Stimulated activated CD4-positive, alpha-beta T cell treated with anti-CD3 and anti-CD28 coated beads, Interleukin-15, amount 100 ng/mL, for 48 hours (primary cell): ENCODE measurements around the gene RRP9.

ENCODE experiments used
- DNase-seq, 2 donors: peaks; one replicate each; pipeline ENCODE4 v3.0.0-alpha.2; 2020; ENCODE audit warnings: low read depth in 2 of 2

RRP9 gene

DNA sequence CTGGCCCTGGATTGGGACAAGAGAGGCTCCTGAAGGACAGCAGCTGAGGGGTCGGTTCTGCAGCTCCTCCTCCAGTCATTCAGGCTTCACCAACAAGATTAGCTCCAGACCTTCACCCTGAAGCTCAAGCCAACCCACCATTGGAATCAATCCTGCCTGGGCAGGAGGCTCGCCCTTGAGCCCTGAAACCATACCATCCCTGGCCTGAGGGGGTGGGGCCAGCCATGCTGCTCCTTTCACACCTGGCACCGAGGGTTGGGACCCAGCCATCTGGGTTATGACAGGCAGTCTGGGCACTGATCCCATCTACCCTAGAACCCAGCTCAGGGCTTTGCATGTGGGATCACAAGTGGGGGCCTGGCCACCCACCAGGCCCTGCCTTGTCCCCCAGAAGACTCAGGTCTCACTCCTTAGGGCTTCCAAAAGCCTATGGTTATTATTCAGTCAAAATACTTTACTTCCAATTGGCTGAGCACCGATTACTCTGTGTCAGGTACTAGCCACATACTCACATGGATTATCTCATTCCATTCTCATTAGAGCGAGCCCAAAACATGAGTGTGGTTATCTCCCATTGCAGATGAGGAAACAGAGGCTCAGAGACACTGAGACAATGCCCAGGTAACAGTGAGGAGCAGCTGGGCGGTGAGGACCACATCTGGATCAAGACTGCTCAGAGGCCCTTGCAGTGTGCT is 29.0 kb upstream of the RRP9 start:
- no peak for DNase-seq

DNA sequence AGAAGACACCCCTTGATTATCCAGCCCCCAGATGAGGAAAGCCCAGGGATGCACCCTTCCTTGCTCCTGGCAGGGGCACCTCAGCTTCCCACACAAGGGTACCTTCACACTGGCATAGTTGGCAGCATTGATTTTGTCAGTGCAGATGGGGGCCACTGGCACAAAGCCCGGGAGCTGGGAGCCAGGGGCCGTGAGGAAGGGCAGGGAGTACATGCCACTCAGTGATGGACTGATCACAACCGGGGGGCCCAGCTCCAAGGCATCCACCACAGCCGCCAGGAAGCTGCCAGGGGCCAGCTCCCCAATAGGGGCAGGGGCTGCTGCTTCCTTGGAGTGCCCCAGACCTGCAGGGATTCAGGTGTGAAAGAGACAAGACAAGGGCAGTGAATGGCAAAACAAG is 28.1 kb upstream of the RRP9 start:
- no peak for DNase-seq

DNA sequence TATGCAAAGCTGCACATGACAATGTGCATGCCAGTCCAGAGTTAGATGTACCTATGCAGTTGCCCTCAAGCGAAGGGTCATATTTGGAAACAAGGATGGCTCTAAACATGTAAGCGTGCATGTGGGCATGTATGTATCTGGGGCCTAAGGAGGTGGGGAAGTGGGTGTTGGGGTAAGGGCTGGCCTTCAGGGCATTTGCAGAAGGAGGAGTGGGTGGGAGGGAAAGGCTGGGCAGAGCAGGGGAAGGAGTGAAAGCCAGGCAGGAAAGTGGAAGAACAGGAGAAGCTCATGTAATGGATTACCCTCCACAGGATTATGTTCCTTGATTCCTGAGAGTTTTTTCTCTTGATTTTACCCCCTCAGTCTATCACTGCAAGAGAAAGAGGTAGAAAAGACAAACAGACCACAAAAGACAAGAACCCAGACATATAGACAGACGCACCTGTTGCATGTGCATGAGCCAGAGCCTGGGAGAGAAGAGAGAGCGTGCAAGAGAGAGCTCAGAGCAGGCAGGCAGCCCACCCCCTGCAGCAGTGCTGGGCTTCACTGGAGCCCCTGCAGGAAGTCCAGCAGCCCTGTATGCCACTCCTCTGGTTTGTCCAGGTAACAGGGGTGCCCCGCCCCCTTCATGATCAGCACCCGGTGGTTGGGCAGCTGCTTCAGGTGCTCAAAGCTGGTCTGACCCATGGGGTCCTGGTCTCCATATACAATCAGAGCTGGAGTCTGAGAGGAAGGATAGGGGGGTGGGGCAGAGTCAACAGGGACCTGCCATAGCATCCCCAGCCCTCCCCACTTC is 27.4 kb upstream of the RRP9 start:
- no peak for DNase-seq

DNA sequence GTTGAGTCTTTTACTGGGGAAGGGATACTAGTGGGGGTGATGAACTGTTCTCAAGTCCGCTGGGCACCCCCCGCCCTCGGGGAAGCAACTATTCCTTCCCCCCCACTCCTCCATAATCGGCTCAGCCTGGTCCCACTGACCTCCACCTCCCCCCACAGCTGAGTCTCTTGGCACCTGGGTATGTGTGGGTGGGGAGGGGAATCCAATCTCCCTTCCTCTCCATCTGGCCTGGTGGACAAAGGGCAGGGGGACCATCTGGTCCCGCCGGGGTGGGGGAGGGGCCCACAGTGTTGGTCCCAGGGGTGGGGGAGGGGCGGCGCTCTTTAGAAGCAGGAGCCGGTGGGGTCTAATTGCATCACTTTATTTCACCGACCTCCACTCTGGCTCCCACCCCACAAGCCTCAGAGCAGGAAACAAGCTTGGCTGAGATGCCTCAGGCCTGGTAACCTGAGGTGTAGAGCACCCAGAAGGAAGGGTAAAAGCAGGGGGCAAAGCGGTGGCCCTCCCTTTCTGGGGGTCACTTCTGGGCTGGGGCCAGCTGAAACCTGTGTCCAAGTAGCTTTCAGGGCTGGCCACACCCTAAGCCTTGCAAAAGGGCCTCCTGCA is 26.6 kb upstream of the RRP9 start:
- DNase-seq = no peak

DNA sequence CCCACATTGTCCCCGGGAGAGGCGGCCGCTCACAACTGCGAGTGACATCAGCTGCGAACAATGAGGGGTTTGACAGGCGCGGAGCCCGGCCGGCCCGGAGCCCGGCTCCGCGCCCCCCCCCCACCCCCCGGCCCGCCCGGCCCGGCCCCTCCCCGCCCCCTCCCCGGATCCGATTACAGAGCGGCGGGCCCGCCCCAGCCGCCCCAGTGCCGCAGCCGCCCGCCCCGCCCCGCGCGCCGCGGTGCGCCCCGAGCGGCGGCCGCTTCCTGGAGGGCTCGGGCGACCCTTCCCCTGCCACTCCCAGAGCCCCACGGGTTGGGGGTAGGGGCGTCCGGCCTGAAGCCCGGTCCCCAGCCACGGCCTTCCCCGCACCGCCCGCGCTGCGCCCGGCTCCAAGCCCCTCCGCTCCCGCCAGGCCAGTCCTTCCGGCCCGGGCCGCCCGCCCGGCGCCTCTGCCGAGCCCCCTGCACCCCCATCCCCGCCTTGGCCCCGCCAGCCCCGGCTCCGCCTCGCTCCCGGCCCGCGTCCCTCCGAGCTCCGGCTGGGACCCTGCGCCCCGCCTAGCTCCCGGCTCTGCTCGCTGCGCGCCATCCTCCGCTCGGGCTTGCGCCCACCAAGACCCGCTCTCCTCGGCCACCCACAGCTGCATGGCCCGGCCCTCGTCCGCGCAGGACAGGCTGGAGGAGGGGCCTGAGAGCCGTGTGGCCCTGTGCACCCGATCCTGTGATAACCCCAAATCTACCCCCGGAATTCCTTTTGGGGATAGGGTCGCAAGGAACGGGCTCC is 25.9 kb upstream of the RRP9 start, which contains the start of gene PCBP4:
Gene PCBP4 (minus strand): TSS at position 71 of the 786 bp plus-strand sequence. CDS start 6,214 bp downstream, outside the sequence.
- no peak for DNase-seq

DNA sequence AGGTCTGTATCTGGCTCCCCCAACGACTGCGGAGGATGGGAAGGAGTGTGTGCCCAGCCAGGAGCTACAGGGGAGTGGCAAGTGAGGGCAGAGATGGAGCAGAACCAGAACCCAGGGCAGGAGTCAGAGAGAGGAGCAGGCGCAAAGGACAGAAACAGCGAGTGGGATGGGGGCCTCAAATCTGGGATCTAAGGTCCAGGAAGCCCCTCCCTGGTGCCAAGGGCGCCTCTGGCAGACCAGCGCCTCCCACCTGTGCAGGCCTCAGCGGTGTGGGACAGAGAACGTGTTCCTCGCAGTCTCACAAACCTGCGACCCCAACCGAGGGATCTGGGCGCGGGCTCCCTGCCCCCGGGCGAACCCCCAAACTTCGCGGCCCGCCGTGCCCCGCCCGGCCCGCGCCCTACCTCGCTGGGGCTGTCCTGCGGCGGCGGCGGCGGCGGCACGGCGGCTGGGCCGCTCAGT is 25.2 kb upstream of the RRP9 start:
- DNase-seq = no peak

DNA sequence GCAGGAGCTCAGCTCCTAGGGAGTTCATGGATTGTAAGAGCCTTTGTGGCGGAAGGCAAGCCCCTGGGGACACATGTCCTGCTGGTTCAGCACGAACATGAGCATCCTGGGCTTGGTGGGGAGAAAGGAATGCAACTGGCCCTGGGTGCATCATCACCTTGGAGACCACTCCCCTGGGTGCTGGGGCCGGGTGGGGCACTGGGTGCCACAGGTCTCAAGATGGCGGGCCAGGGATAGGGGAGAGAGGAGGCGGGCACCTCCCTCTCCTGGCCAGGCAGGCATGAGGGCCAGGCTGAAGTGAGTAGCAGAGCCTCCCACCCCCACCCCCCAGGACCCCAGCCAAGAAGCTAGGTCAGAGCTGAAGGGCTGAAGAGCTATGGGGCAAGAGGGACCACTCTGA is 24.8 kb upstream of the RRP9 start:
- DNase-seq = no peak

DNA sequence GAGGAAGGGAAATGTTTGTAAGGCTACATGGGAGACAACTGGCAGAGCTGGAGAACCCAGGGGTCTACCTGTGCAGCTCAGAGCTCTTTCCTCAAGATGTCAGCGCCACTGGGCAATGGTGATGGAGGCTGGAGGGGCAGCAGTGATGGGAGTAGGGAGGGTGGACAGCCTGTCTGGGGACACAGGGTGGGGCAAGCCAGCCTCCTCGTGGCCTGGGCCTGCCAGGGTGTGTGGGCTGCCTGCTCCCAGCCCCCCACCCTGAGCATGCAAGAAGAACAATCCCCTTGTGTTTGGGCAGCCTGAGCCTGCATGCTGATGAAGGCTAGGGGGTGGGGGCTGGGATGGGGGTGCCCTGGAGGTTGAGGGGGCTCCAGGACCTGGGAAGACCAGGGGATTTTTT is 24.3 kb upstream of the RRP9 start:
- no peak for DNase-seq

DNA sequence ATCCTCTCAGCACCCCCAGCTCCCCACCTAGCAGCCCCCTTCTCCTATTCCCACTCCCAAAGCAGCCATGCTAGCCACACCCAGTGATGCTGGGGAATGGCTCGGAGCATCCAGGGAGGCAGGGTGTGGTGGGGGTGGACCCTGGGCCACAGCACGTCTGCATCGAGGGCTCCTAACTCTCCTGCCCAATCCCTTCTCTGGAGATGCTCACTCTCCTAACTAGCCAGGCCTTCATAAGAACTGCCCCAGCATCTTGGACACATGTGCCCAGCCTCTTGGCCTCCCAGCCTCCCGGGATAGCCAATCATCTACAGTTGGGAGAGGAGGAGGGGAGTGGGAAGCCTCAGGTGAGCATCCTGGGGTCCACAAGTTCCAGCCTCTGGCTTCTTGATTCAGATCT is 22.8 kb upstream of the RRP9 start:
- no peak for DNase-seq

DNA sequence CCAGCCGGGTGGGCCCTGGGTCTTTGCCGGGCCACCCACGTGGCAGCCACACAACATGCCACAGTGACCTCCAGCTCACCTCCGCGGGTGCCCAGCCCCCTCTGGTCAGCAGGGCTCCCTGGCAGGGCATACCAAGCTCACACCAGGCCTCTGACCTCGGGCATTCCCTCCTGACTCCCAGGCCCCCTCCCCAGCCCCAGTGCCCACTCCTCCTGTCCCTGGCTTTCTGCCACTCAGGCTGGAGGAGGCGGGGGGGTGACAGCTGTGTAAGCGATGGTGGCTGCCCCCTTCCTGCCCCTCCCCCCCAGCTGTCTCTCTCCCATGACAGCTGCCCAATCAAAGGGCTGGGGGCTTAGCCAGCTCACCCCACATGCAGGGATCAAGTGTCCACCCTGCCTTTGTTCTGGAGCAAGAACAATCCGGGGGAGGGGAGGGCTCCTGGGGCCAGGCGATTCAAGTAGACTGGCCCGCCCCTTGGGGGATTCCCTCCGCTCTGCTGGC is 22.3 kb upstream of the RRP9 start:
- no peak for DNase-seq

DNA sequence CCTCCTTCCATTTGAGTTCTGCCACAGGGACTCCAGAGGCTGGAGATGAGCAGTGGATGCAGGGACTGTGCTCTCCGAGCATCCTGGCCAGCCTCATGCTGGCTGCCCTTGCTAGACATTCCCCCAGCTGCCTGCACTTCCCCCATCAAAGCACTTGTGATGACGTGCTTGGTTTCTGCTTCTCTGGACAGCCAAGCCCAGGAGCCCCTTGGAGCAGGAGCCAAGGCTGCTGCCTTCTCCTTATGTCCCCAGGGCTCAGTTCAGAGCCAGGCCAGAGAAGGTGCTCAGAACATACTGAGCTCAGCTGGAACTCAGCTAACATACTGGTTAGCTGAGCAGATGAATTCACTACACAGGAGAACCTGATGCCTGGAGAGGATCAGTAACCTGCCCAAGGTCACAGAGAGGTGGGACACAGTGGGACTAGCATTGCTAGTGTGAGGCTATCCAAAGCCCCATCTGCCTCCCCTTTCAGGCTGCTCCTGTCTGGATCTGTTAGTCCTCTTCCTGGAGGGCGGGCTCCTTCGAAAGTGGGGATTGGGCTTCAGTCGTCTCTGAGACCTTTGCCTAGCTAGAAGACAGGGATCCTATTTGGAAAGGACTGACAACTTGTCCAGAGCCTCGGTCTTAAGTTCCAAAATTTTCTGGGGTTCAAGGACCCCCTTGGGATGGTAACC is 21.3 kb upstream of the RRP9 start:
- DNase-seq = no peak

DNA sequence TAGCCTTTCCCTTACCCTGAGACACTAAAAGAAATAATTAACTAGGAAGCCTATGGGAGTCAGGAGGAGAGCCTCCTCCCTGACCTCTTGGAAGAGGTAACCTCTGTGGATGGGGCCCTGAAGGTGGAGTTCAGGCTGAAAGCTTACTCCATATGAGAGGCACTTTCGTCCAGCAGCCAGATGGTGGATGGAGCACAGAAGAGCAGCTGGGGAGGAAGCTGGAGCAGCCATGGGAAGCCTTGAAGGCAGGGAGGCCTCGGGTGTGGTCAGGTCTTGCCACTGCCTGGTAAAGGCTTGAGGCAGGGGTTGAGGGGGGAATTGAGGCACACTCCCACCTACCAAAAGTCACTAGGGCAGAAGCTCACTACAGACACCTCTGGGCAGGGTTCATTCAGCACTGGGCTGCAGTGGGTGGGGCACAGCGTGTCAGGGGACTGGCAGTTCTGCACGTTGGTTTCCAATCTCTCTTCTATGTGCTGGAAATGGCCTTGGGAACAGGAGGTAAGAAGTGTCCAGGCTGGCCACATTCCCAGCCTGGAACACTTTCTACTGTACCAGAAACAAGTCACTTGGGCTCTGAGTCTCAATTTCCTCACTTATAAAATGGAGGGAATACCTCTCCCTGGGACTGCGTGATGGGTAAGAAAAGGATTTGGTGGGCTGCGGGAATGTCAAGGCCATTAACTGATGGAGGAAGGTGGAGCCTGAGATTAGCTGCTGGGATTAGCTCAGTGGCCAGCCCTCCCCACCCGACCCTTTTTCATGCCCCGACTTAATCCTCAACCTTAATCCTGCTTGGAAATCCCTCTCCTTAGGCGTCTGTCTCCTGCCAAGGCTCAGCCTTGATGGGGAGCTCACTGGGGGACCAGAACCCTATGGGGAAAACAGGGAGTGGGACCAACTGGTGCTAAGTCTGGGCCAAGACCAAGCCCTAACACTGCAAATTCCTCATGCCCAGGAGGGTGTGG is 20.2 kb upstream of the RRP9 start:
- DNase-seq = no peak

DNA sequence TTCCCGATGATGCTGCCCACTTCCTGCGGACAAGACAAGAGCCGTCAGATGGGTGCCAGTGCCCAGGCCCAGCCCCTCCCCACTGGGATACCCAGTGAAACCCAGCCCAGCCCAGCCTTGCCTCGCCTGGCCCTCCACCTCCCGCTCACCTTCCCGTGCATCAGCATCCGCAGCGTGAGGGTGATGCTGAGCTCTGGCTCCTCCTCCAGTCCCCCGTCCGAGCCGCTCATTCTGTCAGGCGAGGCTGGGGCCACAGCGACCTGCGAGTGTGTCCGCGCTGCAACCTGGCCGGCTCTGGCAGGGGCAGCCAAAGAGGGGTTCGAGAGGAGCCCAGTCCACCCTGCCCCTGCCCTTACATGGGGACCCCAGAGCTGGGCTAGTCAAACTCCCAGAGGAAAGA is 19.3 kb upstream of the RRP9 start:
- no peak for DNase-seq

DNA sequence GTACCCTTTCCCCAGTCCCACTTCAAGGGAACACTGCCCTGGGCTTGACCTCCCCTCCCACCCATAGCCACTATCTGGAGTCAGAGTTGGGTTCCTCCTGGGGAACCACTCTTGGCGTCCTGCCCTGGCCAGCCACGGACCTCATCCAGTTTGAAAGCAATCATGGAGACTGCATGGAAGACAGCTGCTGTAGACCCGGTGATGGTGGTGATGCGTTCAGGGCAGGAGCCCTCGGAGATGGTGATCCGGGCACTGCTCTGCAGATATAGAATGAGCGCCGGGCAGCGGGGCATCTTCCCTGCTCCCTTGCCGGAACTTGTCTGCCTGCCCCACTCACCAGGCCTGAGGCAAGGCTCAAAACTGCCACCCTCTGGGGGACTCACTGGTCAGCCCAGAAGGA is 18.7 kb upstream of the RRP9 start:
- no peak for DNase-seq

DNA sequence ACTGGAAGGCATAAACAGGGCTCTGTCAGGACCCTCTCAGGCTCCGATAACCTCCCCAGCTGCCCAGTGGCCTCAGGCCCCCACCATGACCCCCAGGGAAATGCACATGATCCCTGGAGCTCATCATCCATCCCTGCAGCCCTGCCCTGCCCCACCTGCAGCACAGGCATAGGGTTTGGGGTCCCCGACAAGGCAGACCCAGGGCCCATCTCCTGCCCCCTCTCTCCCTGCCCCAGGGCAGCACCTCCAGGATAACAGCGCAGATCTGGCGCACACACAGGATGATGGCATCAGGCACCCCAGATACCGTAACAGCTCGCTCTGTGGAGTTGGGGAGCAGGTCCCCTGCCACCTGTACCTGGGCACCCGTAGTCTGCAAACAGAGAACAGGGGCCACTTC is 17.9 kb upstream of the RRP9 start:
- DNase-seq = no peak

DNA sequence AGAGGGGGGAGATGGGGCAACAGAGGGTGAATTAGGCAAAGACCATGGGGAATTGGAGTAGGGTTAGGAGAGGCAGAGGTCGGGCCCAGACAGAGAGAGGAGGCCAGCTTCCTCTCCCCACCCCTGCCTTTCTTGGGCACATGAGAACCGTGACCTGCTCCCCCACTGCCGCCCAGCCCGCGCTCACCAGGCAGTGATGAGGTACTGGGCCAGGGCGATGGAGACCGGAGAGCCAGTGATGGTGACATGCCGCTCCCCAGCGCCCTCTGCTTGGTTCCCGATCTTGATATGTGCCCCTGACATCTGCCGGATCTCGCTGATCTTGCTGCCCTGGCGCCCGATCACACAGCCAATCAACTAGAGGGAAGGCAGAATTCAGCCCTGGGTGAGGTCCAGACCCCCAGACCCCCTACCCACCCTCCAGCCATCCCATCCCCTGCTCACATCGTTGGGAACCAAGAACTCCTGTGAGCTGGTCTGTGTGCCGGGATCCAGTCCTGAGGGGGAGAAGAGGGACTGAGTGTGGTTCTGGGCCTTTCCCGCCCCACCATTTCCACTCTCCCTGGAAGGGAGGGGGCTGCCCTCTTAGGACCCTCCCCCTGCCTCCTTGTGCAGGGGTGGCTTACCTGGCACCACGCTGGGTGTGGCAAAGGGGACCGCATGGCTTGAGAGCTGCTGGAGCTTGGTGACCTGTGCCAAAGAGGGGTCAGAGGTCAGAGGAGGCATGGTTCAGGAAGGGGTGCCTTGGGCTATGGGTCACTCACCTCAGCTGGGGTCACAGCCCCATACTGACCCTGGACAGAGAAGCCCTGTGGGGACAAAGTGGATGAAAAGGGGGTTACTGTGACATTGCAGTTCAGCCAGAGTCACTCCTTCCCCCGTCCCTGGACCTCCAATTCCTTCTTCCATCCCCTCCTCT is 17.2 kb upstream of the RRP9 start:
- DNase-seq = no peak

DNA sequence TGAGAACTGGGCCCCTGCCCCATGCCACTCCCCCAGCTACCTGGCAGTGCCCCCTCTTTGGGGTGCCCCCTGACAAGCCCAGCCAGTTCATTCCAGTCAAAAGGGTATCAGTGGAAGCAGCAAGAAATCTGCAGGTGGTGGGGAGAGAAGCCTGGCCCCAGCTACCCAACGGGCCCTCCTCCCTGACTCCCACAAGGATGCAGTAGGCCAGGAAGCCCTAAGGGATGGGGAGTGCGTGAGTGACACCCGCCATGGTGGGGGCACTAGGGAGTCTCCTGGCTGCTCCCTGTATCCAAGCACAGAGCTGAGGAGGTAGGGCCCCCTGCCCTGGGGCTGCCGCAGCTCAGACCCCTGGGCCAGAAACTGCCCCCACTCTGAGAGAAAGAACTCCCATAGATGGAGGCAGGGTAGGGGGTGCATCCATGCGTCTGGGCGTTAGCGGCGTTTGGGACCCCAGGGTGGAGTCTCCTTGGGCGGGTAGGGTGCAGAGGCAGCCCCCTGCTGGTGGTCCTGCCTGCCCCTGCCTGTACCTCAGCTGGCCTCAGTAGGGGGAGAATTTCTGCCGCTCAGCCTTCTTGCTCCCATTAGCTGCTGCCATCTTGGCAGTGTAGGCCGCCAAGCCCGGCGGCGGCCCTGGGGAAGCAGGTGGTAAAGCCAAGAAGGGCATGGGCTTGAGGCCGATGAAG is 16.0 kb upstream of the RRP9 start:
- DNase-seq = no peak
